PC-9 (cell line): Measurements from ENCODE around the gene STAMBP. TPM values are rescaled to one million over a fixed set of nuclear protein-coding genes. Genes with fewer than 3 reads are reported as not detected.

Experiments
- BruUV-seq: library from RNA; stranded (reverse); fragments of 400-500 nt; replicated peaks from 2 replicates; lab custom pipeline; 2021; lab: Mats Ljungman, UMichigan
- CTCF ChIA-PET: fragments of 300-600 bp; sonication (Branson Sonifier 250); formaldehyde crosslinking; loops from one replicate; lab custom pipeline; 2022; ENCODE audit warnings: antibody characterized with exemption; lab: Charles Lee
- POLR2A ChIA-PET: fragments of 300-600 bp; sonication (Branson Sonifier 250); formaldehyde crosslinking; loops from one replicate; lab custom pipeline; 2022; ENCODE audit warnings: antibody characterized with exemption; ENCODE audit not compliant: unreplicated experiment; lab: Charles Lee
- DNase-seq, 2 experiments: peaks; one replicate each; pipeline versions ENCODE4 v3.0.0 to v3.0.0-alpha.2; 2015 to 2022; ENCODE audit warnings: mixed read lengths in 1 of 2
- H2AFZ ChIP-seq: fragments of 200-600 bp; sonication (generic); 2 replicates; pipeline ENCODE4 v1.8.1; 2017; ENCODE audit warnings: antibody characterized with exemption
- H3F3A ChIP-seq: fragments of 200-600 bp; sonication (generic); 2 replicates; pipeline ENCODE4 v1.8.1; 2017; ENCODE audit warnings: antibody characterized with exemption, mild to moderate bottlenecking, low read depth; ENCODE audit not compliant: insufficient read depth
- H3K27ac ChIP-seq: fragments of 200-600 bp; sonication (generic); 2 replicates; pipeline ENCODE4 v1.6.1; 2016; ENCODE audit warnings: mixed run types
- H3K27me3 ChIP-seq: fragments of 200-600 bp; sonication (generic); 2 replicates; pipeline ENCODE4 v1.6.1; 2016; ENCODE audit warnings: low read depth, mixed run types; ENCODE audit not compliant: insufficient read depth
- H3K36me3 ChIP-seq: fragments of 200-600 bp; sonication (generic); 2 replicates; pipeline ENCODE4 v1.6.1; 2016; ENCODE audit warnings: low read depth, mixed run types
- H3K4me1 ChIP-seq: fragments of 200-600 bp; sonication (generic); replicated peaks from 2 replicates; pipeline ENCODE4 v1.6.1; 2016; ENCODE audit warnings: mixed run types; ENCODE audit not compliant: insufficient read depth
- H3K4me2 ChIP-seq: fragments of 200-600 bp; sonication (generic); 2 replicates; pipeline ENCODE4 v1.6.1; 2017; ENCODE audit warnings: mixed run types
- H3K4me3 ChIP-seq: fragments of 200-600 bp; sonication (generic); 2 replicates; pipeline ENCODE4 v1.6.1; 2016; ENCODE audit warnings: mixed run types
- H3K79me2 ChIP-seq: fragments of 200-600 bp; sonication (generic); 2 replicates; pipeline ENCODE4 v1.6.1; 2017; ENCODE audit warnings: low read depth, mixed run types
- H3K9me2 ChIP-seq: fragments of 200-600 bp; sonication (generic); 2 replicates; pipeline ENCODE4 v1.8.1; 2017; ENCODE audit warnings: mild to moderate bottlenecking; ENCODE audit not compliant: insufficient read depth
- H3K9me3 ChIP-seq: fragments of 200-600 bp; sonication (generic); 2 replicates; pipeline ENCODE4 v1.8.1; 2016; ENCODE audit warnings: low read depth; ENCODE audit not compliant: insufficient read depth
- H4K20me1 ChIP-seq: fragments of 200-600 bp; sonication (generic); 2 replicates; pipeline ENCODE4 v1.8.1; 2017; ENCODE audit not compliant: insufficient read depth
- CTCF ChIP-seq: fragments of 200-600 bp; sonication (generic); conservative IDR thresholded peaks from 2 replicates; pipeline ENCODE4 v1.6.1; 2017; ENCODE audit warnings: mixed run types, antibody characterized with exemption, mild to moderate bottlenecking, moderate library complexity
- EZH2 ChIP-seq: fragments of 200-600 bp; sonication (generic); IDR thresholded peaks from 2 replicates; pipeline ENCODE4 v1.8.0; 2017; ENCODE audit warnings: antibody characterized with exemption, low read depth
- intact Hi-C: fragments of 100-400 bp; cut with micrococcal nuclease; formaldehyde crosslinking; loops from one replicate; pipeline ENCODE4 v1.10.0; 2022; ENCODE audit not compliant: unreplicated experiment
- total RNA-seq: library from RNA; stranded (reverse); gene quantifications from 2 replicates; pipeline ENCODE4 v1.2.3, GENCODE V29; 2021

The STAMBP gene
- total RNA-seq, 1 experiment from 2014 or later = 52.2 TPM

GRCh38 chr2:73896362-73897239 is 67.8 kb downstream of the STAMBP start:
- H3K4me3 ChIP-seq = no peak overlapping the region
- no peaks in the 10 kb centered on the region for H3K9me3 ChIP-seq
- intact Hi-C loops = no loop called here
- no peaks in the 10 kb centered on the region for H3K4me1 ChIP-seq
- no peak overlapping the region for H3K4me2 ChIP-seq
- H2AFZ ChIP-seq = peak overlapping the region; percentile 34; the same call in 1 of the 2 replicates
- BruUV-seq = no TSS peak
- ChIA-PET POLR2A (interaction anchor here (0.7 kb wide), 1 partner anchor 670 kb away, joined by 12 read pairs; no protein-coding TSS in a partner anchor), CTCF (no interaction called here)
- H3K27ac ChIP-seq = no peak overlapping the region
- no peaks in the 10 kb centered on the region for H3K79me2 ChIP-seq
- H3K27me3 ChIP-seq = no peaks in the 10 kb centered on the region
- H3K36me3 ChIP-seq = no peaks in the 10 kb centered on the region
- no peaks in the 10 kb centered on the region for H3F3A ChIP-seq
- H3K9me2 ChIP-seq = no peaks in the 10 kb centered on the region
- no peaks in the 10 kb centered on the region for H4K20me1 ChIP-seq
- TF ChIP-seq CTCF (no peak), EZH2 (no peak)
- DNase-seq = no peak

- Histone ChIP-seq H3K4me3 (no peak overlapping the region), H3K4me2 (no peak overlapping the region), H2AFZ (0 out of 2 replicates have a peak overlapping the region, but pooled peaks have one; percentile 34), H3K9me3 (no peaks in the 10 kb centered on the region), H3K79me2 (no peaks in the 10 kb centered on the region), H3K27ac (no peak overlapping the region), H3K4me1 (no peaks in the 10 kb centered on the region), H3K27me3 (no peaks in the 10 kb centered on the region), H4K20me1 (no peaks in the 10 kb centered on the region), H3F3A (no peaks in the 10 kb centered on the region), H3K9me2 (no peaks in the 10 kb centered on the region), H3K36me3 (no peaks in the 10 kb centered on the region)
- ChIA-PET POLR2A (no interaction called here), CTCF (no interaction called here)
- no peak for DNase-seq
- no TSS peak for BruUV-seq
- TF ChIP-seq CTCF (no peak), EZH2 (no peak)
- intact Hi-C loops = no loop called here
Measured at GRCh38 chr2:73897240-73897583, 68.5 kb downstream of the STAMBP start.

DNA sequence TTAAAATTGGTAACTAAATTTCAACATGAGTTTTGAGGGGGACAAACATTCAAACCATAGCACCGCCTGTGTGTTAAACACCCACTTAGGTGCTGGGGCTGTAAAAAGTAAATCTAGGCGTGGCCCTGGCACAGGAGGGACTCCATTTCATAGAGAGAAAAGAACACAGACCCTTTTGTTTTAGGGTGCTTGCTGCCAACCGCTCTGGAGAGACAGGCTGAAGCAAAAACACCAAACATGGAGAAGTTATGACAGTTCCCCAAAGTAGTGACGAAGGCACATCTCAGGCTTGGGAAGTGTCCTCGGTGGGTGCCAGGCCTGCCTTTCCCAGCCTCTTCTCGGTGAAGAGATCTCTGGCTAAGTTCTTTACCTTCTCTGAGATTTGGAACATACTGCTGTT is 69.2 kb downstream of the STAMBP start:
- H3F3A ChIP-seq = no peaks in the 10 kb centered on the region
- no peak for DNase-seq
- CTCF ChIA-PET = interaction anchor here (0.7 kb wide), 1 partner anchor 809 kb away, joined by 5 read pairs; no protein-coding TSS in a partner anchor
- BruUV-seq = no TSS peak
- no peak overlapping the region for H3K4me2 ChIP-seq
- no peak overlapping the region for H3K4me3 ChIP-seq
- no peaks in the 10 kb centered on the region for H4K20me1 ChIP-seq
- no peaks in the 10 kb centered on the region for H3K36me3 ChIP-seq
- no peak overlapping the region for H3K27ac ChIP-seq
- intact Hi-C loops = no loop called here
- H3K79me2 ChIP-seq = no peaks in the 10 kb centered on the region
- TF ChIP-seq CTCF = no peak
- TF ChIP-seq EZH2 = no peak
- no peaks in the 10 kb centered on the region for H3K27me3 ChIP-seq
- POLR2A ChIA-PET = no interaction called here
- H3K9me2 ChIP-seq = no peaks in the 10 kb centered on the region; the same call in 1 of the 2 replicates
- no peaks in the 10 kb centered on the region for H3K4me1 ChIP-seq
- H3K9me3 ChIP-seq = no peaks in the 10 kb centered on the region
- H2AFZ ChIP-seq = no peak overlapping the region
